Inferior parietal cortex (tissue), 1 donor: ENCODE data around the gene CTDP1.
"Not testable (repeated sequence)": the region's sequence is repeated elsewhere in the genome, so short reads cannot be mapped to it uniquely, and the experiment has no call there.

Experiments
- DNase-seq: peaks from one replicate; pipeline ENCODE4 v3.0.0-alpha.2; 2016; ENCODE audit errors: extremely low spot score

CTDP1 gene

GRCh38 chr18:79682481-79682880 is 2.9 kb downstream of the CTDP1 start:
- DNase-seq: no peak

- no peak for DNase-seq
These were observed 3.5 kb downstream of the CTDP1 start for GRCh38 chr18:79682894-79683625.

- DNase-seq: no peak
These were observed 4.2 kb downstream of the CTDP1 start for GRCh38 chr18:79683626-79684282.

GRCh38 chr18:79684283-79684631 is 4.7 kb downstream of the CTDP1 start:
- no peak for DNase-seq

GRCh38 chr18:79684787-79685186 is 5.2 kb downstream of the CTDP1 start:
- DNase-seq: no peak

- no peak for DNase-seq
These were observed 5.7 kb downstream of the CTDP1 start for GRCh38 chr18:79685281-79685680.

GRCh38 chr18:79685971-79686370 is 6.4 kb downstream of the CTDP1 start:
- no peak for DNase-seq

- no peak for DNase-seq
These were observed 8.2 kb downstream of the CTDP1 start for GRCh38 chr18:79687806-79688205.

GRCh38 chr18:79690071-79690470 is 10.5 kb downstream of the CTDP1 start:
- no peak for DNase-seq

GRCh38 chr18:79690586-79691482 is 11.2 kb downstream of the CTDP1 start:
- no peak for DNase-seq

- no peak for DNase-seq
These were observed 12.5 kb downstream of the CTDP1 start for GRCh38 chr18:79692056-79692455.

- no peak for DNase-seq
These were observed 13.3 kb downstream of the CTDP1 start for GRCh38 chr18:79692886-79693285.

GRCh38 chr18:79693561-79694205 is 14.1 kb downstream of the CTDP1 start:
- DNase-seq: no peak

GRCh38 chr18:79694206-79694894 is 14.7 kb downstream of the CTDP1 start:
- DNase-seq: not testable (repeated sequence)

- DNase-seq: no peak
These were observed 15.3 kb downstream of the CTDP1 start for GRCh38 chr18:79694895-79695213.

- no peak for DNase-seq
These were observed 15.7 kb downstream of the CTDP1 start for GRCh38 chr18:79695269-79695668.

- no peak for DNase-seq
These were observed 16.6 kb downstream of the CTDP1 start for GRCh38 chr18:79695856-79696850.

- no peak for DNase-seq
These were observed 17.6 kb downstream of the CTDP1 start for GRCh38 chr18:79697178-79697577.

GRCh38 chr18:79697976-79698375 is 18.4 kb downstream of the CTDP1 start:
- DNase-seq: peak; percentile 19

- DNase-seq: peak; percentile 34
These were observed 19.2 kb downstream of the CTDP1 start for GRCh38 chr18:79698668-79699335.
